Panc1 (cell line): ENCODE measurements around the gene CBARP. TPM values are rescaled to one million over a fixed set of nuclear protein-coding genes. Genes with fewer than 3 reads are reported as not detected.

Source experiments
- ATAC-seq: fragments of 200-7000 bp; cut with Tn5 transposase; 2 replicates; pipeline ENCODE4 v1.9.1; 2020; ENCODE audit warnings: mild to moderate bottlenecking, moderate library complexity
- BruUV-seq: library from RNA; stranded (reverse); fragments of 400-500 nt; replicated peaks from 2 replicates; lab custom pipeline; 2021; lab: Mats Ljungman, UMichigan
- CTCF ChIA-PET: fragments of 300-600 bp; sonication (Branson Sonifier 250); formaldehyde crosslinking; loops from one replicate; lab custom pipeline; 2022; ENCODE audit warnings: antibody characterized with exemption; lab: Charles Lee
- POLR2A ChIA-PET: fragments of 300-600 bp; sonication (Branson Sonifier 250); formaldehyde crosslinking; loops from one replicate; lab custom pipeline; 2022; ENCODE audit warnings: antibody characterized with exemption; lab: Charles Lee
- DNase-seq: peaks from one replicate; pipeline ENCODE4 v3.0.0-alpha.2; 2010; ENCODE audit warnings: low read depth, low spot score
- H3K27ac ChIP-seq: 2 replicates; pipeline ENCODE4 v1.5.1; 2011; ENCODE audit warnings: mild to moderate bottlenecking, low read length, inconsistent platforms
- H3K27me3 ChIP-seq: fragments of 200-500 bp; sonication (Bioruptor generic); 2 replicates; pipeline ENCODE4 v1.6.0; 2014; ENCODE audit warnings: low read length, inconsistent platforms; ENCODE audit not compliant: control insufficient read depth, insufficient read depth
- H3K36me3 ChIP-seq: fragments of 200-500 bp; sonication (Bioruptor generic); 2 replicates; pipeline ENCODE4 v1.5.1; 2014; ENCODE audit warnings: inconsistent platforms, mild to moderate bottlenecking, low read length, moderate library complexity; ENCODE audit not compliant: control insufficient read depth, insufficient read depth
- H3K4me1 ChIP-seq: 2 replicates; pipeline ENCODE4 v1.5.1; 2011; ENCODE audit warnings: inconsistent platforms, mild to moderate bottlenecking, low read length, moderate library complexity; ENCODE audit not compliant: control insufficient read depth, insufficient read depth
- H3K4me3 ChIP-seq, 2 experiments: 2 replicates each; pipeline ENCODE4 v1.5.1; 2011 to 2012; ENCODE audit warnings: low read depth in 2 of 2, low read length in 2 of 2, mild to moderate bottlenecking in 2 of 2, inconsistent platforms in 1 of 2, moderate library complexity in 1 of 2
- H3K9me3 ChIP-seq: fragments of 200-500 bp; sonication (Bioruptor generic); 2 replicates; pipeline ENCODE4 v1.5.1; 2014; ENCODE audit warnings: low read depth, mild to moderate bottlenecking, inconsistent platforms, low read length, moderate library complexity; ENCODE audit not compliant: control insufficient read depth, insufficient read depth
- CTCF ChIP-seq: fragments of 450-650 bp; IDR thresholded peaks from 2 replicates; pipeline ENCODE4 v1.5.1; 2017; ENCODE audit warnings: mild to moderate bottlenecking
- POLR2AphosphoS5 ChIP-seq: IDR thresholded peaks from 2 replicates; pipeline ENCODE4 v1.6.1; 2012; ENCODE audit warnings: mild to moderate bottlenecking, low read depth, low read length, moderate library complexity
- SIN3A ChIP-seq: IDR thresholded peaks from 2 replicates; pipeline ENCODE4 v1.6.1; 2012; ENCODE audit warnings: low read depth, mild to moderate bottlenecking, low read length, moderate library complexity, borderline replicate concordance; ENCODE audit not compliant: insufficient read depth
- TCF7L2 ChIP-seq: IDR thresholded peaks from 2 replicates; pipeline ENCODE4 v1.6.1; 2011; ENCODE audit warnings: mild to moderate bottlenecking, low read depth, low read length, inconsistent platforms
- in situ Hi-C: cut with HindIII; loops from 2 replicates; pipeline ENCODE4 v1.10.0; 2016; ENCODE audit warnings: low sequenced_read_pairs, low pct_unique_long_range_greater_than_20kb
- intact Hi-C: fragments of 100-400 bp; cut with micrococcal nuclease; formaldehyde crosslinking; loops from one replicate; pipeline ENCODE4 v1.10.0; 2022; ENCODE audit not compliant: unreplicated experiment
- total RNA-seq: library from RNA; stranded (reverse); gene quantifications from one replicate; pipeline ENCODE4 v1.2.1, GENCODE V29; 2021; ENCODE audit not compliant: unreplicated experiment
- TF ChIP-seq, protein P1 (sequence below), 2 experiments: IDR thresholded peaks; 2 replicates each; pipeline ENCODE4 v1.6.1; 2011 to 2012; ENCODE audit warnings: low read depth in 2 of 2, control low read depth in 1 of 2, low read length in 1 of 2, mild to moderate bottlenecking in 1 of 2, moderate library complexity in 1 of 2; ENCODE audit not compliant: insufficient read depth in 1 of 2

Gene CBARP
- total RNA-seq, 1 experiment from 2014 or later = 14.5 TPM

GRCh38 chr19:1277061-1277460 lies 39.3 kb upstream of the CBARP start:
- intact Hi-C loops (loop anchor here (10.0 kb wide), 1 partner anchor 98 kb away; no protein-coding TSS in a partner anchor), in situ Hi-C loops (no loop called here)
- TF ChIP-seq SIN3A (no peak), TCF7L2 (no peak), CTCF (no peak), POLR2AphosphoS5 (no peak)
- TF ChIP-seq, protein P1, sequence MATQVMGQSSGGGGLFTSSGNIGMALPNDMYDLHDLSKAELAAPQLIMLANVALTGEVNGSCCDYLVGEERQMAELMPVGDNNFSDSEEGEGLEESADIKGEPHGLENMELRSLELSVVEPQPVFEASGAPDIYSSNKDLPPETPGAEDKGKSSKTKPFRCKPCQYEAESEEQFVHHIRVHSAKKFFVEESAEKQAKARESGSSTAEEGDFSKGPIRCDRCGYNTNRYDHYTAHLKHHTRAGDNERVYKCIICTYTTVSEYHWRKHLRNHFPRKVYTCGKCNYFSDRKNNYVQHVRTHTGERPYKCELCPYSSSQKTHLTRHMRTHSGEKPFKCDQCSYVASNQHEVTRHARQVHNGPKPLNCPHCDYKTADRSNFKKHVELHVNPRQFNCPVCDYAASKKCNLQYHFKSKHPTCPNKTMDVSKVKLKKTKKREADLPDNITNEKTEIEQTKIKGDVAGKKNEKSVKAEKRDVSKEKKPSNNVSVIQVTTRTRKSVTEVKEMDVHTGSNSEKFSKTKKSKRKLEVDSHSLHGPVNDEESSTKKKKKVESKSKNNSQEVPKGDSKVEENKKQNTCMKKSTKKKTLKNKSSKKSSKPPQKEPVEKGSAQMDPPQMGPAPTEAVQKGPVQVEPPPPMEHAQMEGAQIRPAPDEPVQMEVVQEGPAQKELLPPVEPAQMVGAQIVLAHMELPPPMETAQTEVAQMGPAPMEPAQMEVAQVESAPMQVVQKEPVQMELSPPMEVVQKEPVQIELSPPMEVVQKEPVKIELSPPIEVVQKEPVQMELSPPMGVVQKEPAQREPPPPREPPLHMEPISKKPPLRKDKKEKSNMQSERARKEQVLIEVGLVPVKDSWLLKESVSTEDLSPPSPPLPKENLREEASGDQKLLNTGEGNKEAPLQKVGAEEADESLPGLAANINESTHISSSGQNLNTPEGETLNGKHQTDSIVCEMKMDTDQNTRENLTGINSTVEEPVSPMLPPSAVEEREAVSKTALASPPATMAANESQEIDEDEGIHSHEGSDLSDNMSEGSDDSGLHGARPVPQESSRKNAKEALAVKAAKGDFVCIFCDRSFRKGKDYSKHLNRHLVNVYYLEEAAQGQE (IDR thresholded peaks at IDR 0.05; ENCODE audit: insufficient read depth in 1 of 2, low read depth in 2 of 2, low read length in 1 of 2) = no peak
- ATAC-seq (no peak), DNase-seq (no peak)
- ChIA-PET CTCF (interaction anchor here (0.6 to 0.7 kb wide), 2 partner anchors 10 to 292 kb away, joined by 5 to 10 read pairs; no protein-coding TSS in a partner anchor), POLR2A (no interaction called here)
- H3K9me3 ChIP-seq = no peaks in the 10 kb centered on the region
- no peak overlapping the region; a peak in 1 of 4 replicates for H3K4me3 ChIP-seq
- no peaks in the 10 kb centered on the region for H3K36me3 ChIP-seq
- peak overlapping the region; percentile 93 for H3K27ac ChIP-seq
- peaks cover 22% of the 10 kb centered on the region for H3K4me1 ChIP-seq
- H3K27me3 ChIP-seq = no peaks in the 10 kb centered on the region
- BruUV-seq = no TSS peak

DNA sequence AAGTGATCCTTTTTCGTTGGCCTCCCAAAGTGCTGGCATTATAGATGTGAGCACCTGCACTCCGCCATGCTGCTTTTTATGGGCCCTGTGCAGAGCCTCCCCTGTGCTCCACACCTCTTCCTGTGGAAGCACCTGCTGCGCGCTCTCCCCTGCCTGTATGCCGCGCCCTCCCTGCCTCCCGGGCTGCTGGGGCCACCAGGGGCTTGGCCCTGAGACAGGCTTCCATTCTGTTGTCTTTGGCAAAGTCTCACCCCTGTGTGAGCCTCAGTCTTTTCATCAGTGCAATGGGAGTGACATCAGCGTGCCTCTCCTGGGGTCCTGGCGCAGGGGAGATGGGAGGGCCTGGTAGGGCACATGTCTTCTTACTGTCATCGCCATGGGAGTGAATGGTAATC lies 38.8 kb upstream of the CBARP start:
- Histone ChIP-seq H3K27ac (peak overlapping the region; percentile 93), H3K27me3 (no peaks in the 10 kb centered on the region), H3K4me3 (peak overlapping the region; percentile 62 to 64), H3K4me1 (peaks cover 22% of the 10 kb centered on the region), H3K36me3 (no peaks in the 10 kb centered on the region), H3K9me3 (no peaks in the 10 kb centered on the region)
- DNase-seq (no peak), ATAC-seq (no peak)
- no peak for TF ChIP-seq TCF7L2
- TF ChIP-seq SIN3A = no peak
- no peak for TF ChIP-seq CTCF
- TF ChIP-seq, protein P1 (IDR thresholded peaks at IDR 0.05; ENCODE audit: insufficient read depth in 1 of 2, low read depth in 2 of 2, low read length in 1 of 2) = no peak
- TF ChIP-seq POLR2AphosphoS5 = no peak
- in situ Hi-C loops (no loop called here), intact Hi-C loops (loop anchor here (10.0 kb wide), 1 partner anchor 98 kb away; no protein-coding TSS in a partner anchor)
- CTCF ChIA-PET = no interaction called here
- POLR2A ChIA-PET = no interaction called here
- no TSS peak for BruUV-seq
